IPS-20b (cell line): ENCODE measurements around the gene P2RY6.

ENCODE experiments used
- H3K27ac ChIP-seq: one replicate; pipeline ENCODE4 v1.5.1; 2013; ENCODE audit warnings: low read length
- H3K27me3 ChIP-seq: 2 replicates; pipeline ENCODE4 v1.6.1; 2013; ENCODE audit warnings: mild to moderate bottlenecking, low read length, inconsistent platforms; ENCODE audit not compliant: insufficient read depth
- H3K36me3 ChIP-seq: 2 replicates; pipeline ENCODE4 v1.6.1; 2013; ENCODE audit warnings: low read depth, mild to moderate bottlenecking, inconsistent platforms, low read length, moderate library complexity; ENCODE audit not compliant: insufficient read depth
- H3K4me1 ChIP-seq: 2 replicates; pipeline ENCODE4 v1.6.1; 2013; ENCODE audit warnings: mild to moderate bottlenecking, control low read depth, inconsistent platforms, low read length, moderate library complexity; ENCODE audit not compliant: insufficient read depth
- H3K4me3 ChIP-seq: 2 replicates; pipeline ENCODE4 v1.5.1; 2013; ENCODE audit warnings: mild to moderate bottlenecking, low read length, inconsistent platforms
- H3K9ac ChIP-seq: 2 replicates; pipeline ENCODE4 v1.6.1; 2013; ENCODE audit warnings: low read depth, mild to moderate bottlenecking, inconsistent platforms, low read length, moderate library complexity
- H3K9me3 ChIP-seq: 2 replicates; pipeline ENCODE4 v1.6.1; 2013; ENCODE audit warnings: mild to moderate bottlenecking, low read depth, low read length, inconsistent platforms; ENCODE audit not compliant: insufficient read depth

P2RY6 gene

GRCh38 chr11:73295241-73295995 is 23.3 kb downstream of the P2RY6 start:
- Histone ChIP-seq H3K4me1 (no peaks in the 10 kb centered on the region), H3K9me3 (no peaks in the 10 kb centered on the region), H3K9ac (no peak overlapping the region), H3K27ac (no peak overlapping the region), H3K36me3 (no peaks in the 10 kb centered on the region), H3K27me3 (peaks cover 30% of the 10 kb centered on the region), H3K4me3 (no peak overlapping the region)

GRCh38 chr11:73295996-73296318 is 23.8 kb downstream of the P2RY6 start:
- H3K9me3 ChIP-seq, result no peaks in the 10 kb centered on the region
- H3K4me3 ChIP-seq, result no peak overlapping the region
- no peak overlapping the region for H3K9ac ChIP-seq
- H3K4me1 ChIP-seq, result no peaks in the 10 kb centered on the region
- H3K27ac ChIP-seq, result no peak overlapping the region
- no peaks in the 10 kb centered on the region for H3K36me3 ChIP-seq
- H3K27me3 ChIP-seq, result peaks cover 30% of the 10 kb centered on the region

GRCh38 chr11:73296501-73297230 is 24.5 kb downstream of the P2RY6 start:
- Histone ChIP-seq H3K36me3 (no peaks in the 10 kb centered on the region), H3K9ac (no peak overlapping the region), H3K27ac (no peak overlapping the region), H3K4me1 (no peaks in the 10 kb centered on the region), H3K27me3 (peaks cover 30% of the 10 kb centered on the region), H3K9me3 (no peaks in the 10 kb centered on the region), H3K4me3 (no peak overlapping the region)

GRCh38 chr11:73297231-73297590 is 25.1 kb downstream of the P2RY6 start:
- Histone ChIP-seq H3K4me3 (no peak overlapping the region), H3K4me1 (no peaks in the 10 kb centered on the region), H3K27me3 (peaks cover 26% of the 10 kb centered on the region), H3K36me3 (no peaks in the 10 kb centered on the region), H3K27ac (no peak overlapping the region), H3K9ac (no peak overlapping the region), H3K9me3 (no peaks in the 10 kb centered on the region)

- Histone ChIP-seq H3K9me3 (no peaks in the 10 kb centered on the region), H3K36me3 (no peaks in the 10 kb centered on the region), H3K4me3 (no peak overlapping the region), H3K27me3 (peaks cover 24% of the 10 kb centered on the region), H3K4me1 (no peaks in the 10 kb centered on the region), H3K9ac (no peak overlapping the region), H3K27ac (no peak overlapping the region)
Observed at GRCh38 chr11:73297702-73298101, 25.6 kb downstream of the P2RY6 start.

GRCh38 chr11:73298233-73298632 is 26.1 kb downstream of the P2RY6 start:
- Histone ChIP-seq H3K9ac (no peak overlapping the region), H3K27me3 (peaks cover 21% of the 10 kb centered on the region), H3K27ac (no peak overlapping the region), H3K4me3 (no peak overlapping the region), H3K36me3 (no peaks in the 10 kb centered on the region), H3K9me3 (no peaks in the 10 kb centered on the region), H3K4me1 (no peaks in the 10 kb centered on the region)

GRCh38 chr11:73299751-73300150 is 27.6 kb downstream of the P2RY6 start:
- H3K4me3 ChIP-seq, result no peak overlapping the region
- H3K36me3 ChIP-seq, result no peaks in the 10 kb centered on the region
- H3K9ac ChIP-seq, result no peak overlapping the region
- H3K4me1 ChIP-seq, result no peaks in the 10 kb centered on the region
- H3K27me3 ChIP-seq, result peaks cover 9% of the 10 kb centered on the region; the same call in 1 of the 2 replicates
- no peak overlapping the region for H3K27ac ChIP-seq
- H3K9me3 ChIP-seq, result no peaks in the 10 kb centered on the region

DNA sequence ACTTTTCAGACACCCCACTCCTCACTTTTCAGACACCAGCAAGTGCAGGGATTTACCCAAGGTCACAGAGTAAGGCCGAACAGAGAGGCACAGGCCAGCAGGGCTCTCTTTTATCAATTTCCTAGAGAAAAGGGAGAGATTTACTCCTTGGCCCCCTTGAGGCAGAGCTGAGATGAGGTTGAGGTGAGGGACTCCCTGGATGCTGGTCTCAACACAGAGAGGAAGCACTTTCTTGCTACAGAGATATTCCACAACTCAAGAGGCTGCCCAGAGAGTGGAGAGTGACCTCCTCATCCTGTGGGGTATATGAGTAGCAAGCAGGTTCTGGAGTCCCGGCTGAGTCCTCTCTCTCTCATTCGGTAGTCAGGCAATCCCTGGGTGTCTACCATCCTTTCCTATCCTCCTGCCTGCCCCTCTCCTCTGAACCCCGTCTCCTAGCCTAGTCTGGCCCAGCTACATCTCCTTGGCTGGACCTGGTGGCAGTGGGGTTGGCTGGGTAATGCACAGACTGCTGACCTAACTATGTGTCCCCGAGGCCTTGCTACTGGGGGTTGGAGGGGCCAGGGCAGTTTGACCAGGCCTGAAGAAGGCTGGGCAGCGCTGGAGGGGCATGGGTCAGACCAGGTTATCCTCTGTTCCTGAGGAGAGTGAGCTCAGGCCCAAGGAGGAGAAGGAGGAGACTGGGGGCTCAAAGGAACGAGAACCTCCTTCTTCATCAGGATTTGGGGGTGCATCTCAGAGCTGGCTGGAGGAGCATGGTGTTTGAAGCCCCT is 34.1 kb downstream of the P2RY6 start:
- H3K27me3 ChIP-seq, result peaks cover 55% of the 10 kb centered on the region
- H3K9me3 ChIP-seq, result no peaks in the 10 kb centered on the region
- H3K27ac ChIP-seq, result no peak overlapping the region
- peak overlapping the region; percentile 79; the same call in 1 of the 2 replicates for H3K9ac ChIP-seq
- no peaks in the 10 kb centered on the region for H3K36me3 ChIP-seq
- H3K4me3 ChIP-seq, result peak overlapping the region; percentile 89; the same call in 1 of the 2 replicates
- peaks cover 6% of the 10 kb centered on the region; the same call in 1 of the 2 replicates for H3K4me1 ChIP-seq

DNA sequence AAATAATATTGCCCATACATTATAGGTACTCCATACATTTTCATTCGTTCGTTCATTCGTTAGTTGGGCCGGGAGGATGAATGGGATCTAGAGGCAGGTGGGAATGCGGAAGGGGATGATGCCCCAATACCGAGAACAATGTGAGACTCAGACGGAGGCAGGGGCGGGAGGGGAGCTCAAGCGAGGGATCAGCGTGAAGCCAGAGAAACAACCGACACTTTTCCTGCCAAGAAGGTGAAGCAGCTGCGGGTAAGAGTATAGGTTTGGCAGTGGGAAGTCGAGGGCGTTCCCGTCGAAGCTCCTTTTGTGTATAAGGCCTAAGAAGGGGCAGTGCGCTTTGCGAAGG is 34.8 kb downstream of the P2RY6 start:
- H3K36me3 ChIP-seq, result no peaks in the 10 kb centered on the region
- H3K27me3 ChIP-seq, result peaks cover 59% of the 10 kb centered on the region
- H3K9me3 ChIP-seq, result no peaks in the 10 kb centered on the region
- peak overlapping the region; percentile 79 for H3K9ac ChIP-seq
- H3K27ac ChIP-seq, result no peak overlapping the region
- H3K4me3 ChIP-seq, result peak overlapping the region; percentile 89
- H3K4me1 ChIP-seq, result peaks cover 6% of the 10 kb centered on the region; the same call in 1 of the 2 replicates

- H3K27me3 ChIP-seq, result peaks cover 63% of the 10 kb centered on the region
- no peak overlapping the region for H3K27ac ChIP-seq
- no peaks in the 10 kb centered on the region for H3K36me3 ChIP-seq
Observed at GRCh38 chr11:73307323-73308002, 35.3 kb downstream of the P2RY6 start.

More at GRCh38 chr11:73307323-73308002, 35.3 kb downstream of the P2RY6 start:
- H3K4me3 ChIP-seq, result peak overlapping the region; percentile 93
- H3K9me3 ChIP-seq, result no peaks in the 10 kb centered on the region
- H3K4me1 ChIP-seq, result peaks cover 6% of the 10 kb centered on the region; the same call in 1 of the 2 replicates
- peak overlapping the region; percentile 79 for H3K9ac ChIP-seq
